ENCODE results near the gene RDH13.

GRCh38 chr19:55088021-55088451 lies 25.1 kb upstream of the RDH13 start:
- TF ChIP-seq EP300 (IDR thresholded peaks at IDR 0.05; ENCODE audit: low read depth) (no peak), CTCF (IDR thresholded peaks at IDR 0.05) (no peak), POLR2AphosphoS5 (IDR thresholded peaks at IDR 0.05) (no peak), POLR2A (IDR thresholded peaks at IDR 0.05) (no peak)
